Hepatocyte (in vitro differentiated cells): ENCODE results near the gene IL1RAPL1.

Experiments
- CTCF ChIP-seq: fragments of 200-600 bp; sonication (generic); IDR thresholded peaks from 2 replicates; pipeline ENCODE4 v1.5.1; 2016; ENCODE audit warnings: antibody characterized with exemption, mild to moderate bottlenecking; ENCODE audit not compliant: poor library complexity
- EZH2 ChIP-seq: fragments of 200-600 bp; sonication (generic); IDR thresholded peaks from 2 replicates; pipeline ENCODE4 v1.6.1; 2016; ENCODE audit warnings: antibody characterized with exemption, mild to moderate bottlenecking, borderline replicate concordance
- EZH2phosphoT487 ChIP-seq: fragments of 200-600 bp; sonication (generic); IDR thresholded peaks from one replicate; pipeline ENCODE4 v1.6.1; 2018; ENCODE audit warnings: antibody characterized with exemption, mild to moderate bottlenecking, low read depth, moderate library complexity; ENCODE audit not compliant: unreplicated experiment, severe bottlenecking

- no peak for TF ChIP-seq CTCF
- no peak for TF ChIP-seq EZH2phosphoT487
- TF ChIP-seq EZH2 = no peak
These were observed 866.1 kb downstream of the IL1RAPL1 start for GRCh38 chrX:29453333-29453732.
